DND-41 (cell line): Measurements from ENCODE around the gene POR.

Experiments
- EZH2 ChIP-seq: IDR thresholded peaks from 3 replicates; pipeline ENCODE4 v1.6.1; 2012; ENCODE audit warnings: borderline replicate concordance, low read depth, mild to moderate bottlenecking, moderate library complexity, low read length, inconsistent platforms; ENCODE audit not compliant: severe bottlenecking
- TF ChIP-seq, protein P1 (sequence below): IDR thresholded peaks from 2 replicates; pipeline ENCODE4 v1.5.1; 2012; ENCODE audit warnings: borderline replicate concordance, low read length, moderate library complexity, mild to moderate bottlenecking; ENCODE audit not compliant: poor library complexity, severe bottlenecking; ENCODE audit errors: extremely low read depth

DNA sequence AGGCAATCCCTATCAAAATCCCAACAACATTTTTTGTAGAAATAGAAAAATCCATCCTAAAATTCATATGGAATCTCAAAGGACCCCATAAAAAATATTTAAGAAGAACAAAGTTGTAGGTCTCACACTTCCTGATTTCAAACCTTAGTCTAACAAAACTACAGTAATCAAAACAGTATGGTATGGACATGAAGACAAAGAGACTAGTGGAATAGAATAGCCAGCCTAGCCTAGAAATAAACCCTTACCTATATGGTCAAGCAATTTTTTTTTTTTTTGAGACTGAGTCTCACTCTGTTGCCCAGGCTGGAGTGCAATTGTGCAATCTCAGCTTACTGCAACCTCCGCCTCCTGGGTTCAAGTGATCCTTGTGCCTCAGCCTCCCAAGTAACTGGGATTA, 83.1 kb downstream of the POR start:
- TF ChIP-seq, protein P1, sequence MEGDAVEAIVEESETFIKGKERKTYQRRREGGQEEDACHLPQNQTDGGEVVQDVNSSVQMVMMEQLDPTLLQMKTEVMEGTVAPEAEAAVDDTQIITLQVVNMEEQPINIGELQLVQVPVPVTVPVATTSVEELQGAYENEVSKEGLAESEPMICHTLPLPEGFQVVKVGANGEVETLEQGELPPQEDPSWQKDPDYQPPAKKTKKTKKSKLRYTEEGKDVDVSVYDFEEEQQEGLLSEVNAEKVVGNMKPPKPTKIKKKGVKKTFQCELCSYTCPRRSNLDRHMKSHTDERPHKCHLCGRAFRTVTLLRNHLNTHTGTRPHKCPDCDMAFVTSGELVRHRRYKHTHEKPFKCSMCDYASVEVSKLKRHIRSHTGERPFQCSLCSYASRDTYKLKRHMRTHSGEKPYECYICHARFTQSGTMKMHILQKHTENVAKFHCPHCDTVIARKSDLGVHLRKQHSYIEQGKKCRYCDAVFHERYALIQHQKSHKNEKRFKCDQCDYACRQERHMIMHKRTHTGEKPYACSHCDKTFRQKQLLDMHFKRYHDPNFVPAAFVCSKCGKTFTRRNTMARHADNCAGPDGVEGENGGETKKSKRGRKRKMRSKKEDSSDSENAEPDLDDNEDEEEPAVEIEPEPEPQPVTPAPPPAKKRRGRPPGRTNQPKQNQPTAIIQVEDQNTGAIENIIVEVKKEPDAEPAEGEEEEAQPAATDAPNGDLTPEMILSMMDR, result no peak
- TF ChIP-seq EZH2, result no peak
